B cell (primary cell): ENCODE results near the gene PNISR. TPM values are rescaled to one million over a fixed set of nuclear protein-coding genes. Genes with fewer than 3 reads are reported as not detected.

Source experiments
- ATAC-seq: fragments of 200-7000 bp; cut with Tn5 transposase; one replicate; pipeline ENCODE4 v1.10.0; 2021; ENCODE audit warnings: low read depth, mild to moderate bottlenecking, moderate number of reproducible peaks, moderate library complexity
- CTCF ChIA-PET: fragments of 350-600 bp; sonication (Branson Sonifier 250); formaldehyde crosslinking; loops from one replicate; lab custom pipeline; 2021; ENCODE audit warnings: antibody characterized with exemption, inconsistent platforms; lab: Charles Lee
- POLR2A ChIA-PET: fragments of 350-600 bp; sonication (Branson Sonifier 250); formaldehyde crosslinking; loops from one replicate; lab custom pipeline; 2021; ENCODE audit warnings: antibody characterized with exemption; lab: Charles Lee
- DNase-seq: peaks from one replicate; pipeline ENCODE4 v3.0.0; 2013
- H2AFZ ChIP-seq: 2 replicates; pipeline ENCODE4 v1.6.1; 2012; ENCODE audit warnings: mild to moderate bottlenecking, low read depth, low read length; ENCODE audit not compliant: insufficient read depth, poor library complexity, severe bottlenecking
- H3K27ac ChIP-seq, 2 donors: 1 replicate in 1 of 2; 2 replicates in 1 of 2; pipeline ENCODE4 v1.5.1; 2012 to 2013; ENCODE audit warnings: low read length in 2 of 2, mild to moderate bottlenecking in 2 of 2, moderate library complexity in 1 of 2
- H3K27me3 ChIP-seq, 4 experiments: fragments of 200-600 bp in 1 of 4; sonication (generic) in 1 of 4; replicated peaks in 1 of 4; 1 replicate in 2 of 4; 2 replicates in 2 of 4; pipeline versions ENCODE4 v1.6.1 to v1.7.0; 2013 to 2016; ENCODE audit warnings: low read length in 3 of 4, mild to moderate bottlenecking in 2 of 4, mixed read lengths in 1 of 4, moderate library complexity in 1 of 4; ENCODE audit not compliant: insufficient read depth in 4 of 4, control insufficient read depth in 3 of 4; ENCODE audit errors: control extremely low read depth in 1 of 4
- H3K36me3 ChIP-seq, 2 experiments: replicated peaks in 1 of 2; 1 replicate in 1 of 2; 2 replicates in 1 of 2; pipeline versions ENCODE4 v1.6.1 to v1.7.1; 2013; ENCODE audit warnings: low read length in 1 of 2; ENCODE audit not compliant: insufficient read depth in 2 of 2, control insufficient read depth in 1 of 2; ENCODE audit errors: control extremely low read depth in 1 of 2, extremely low read depth in 1 of 2
- H3K4me1 ChIP-seq, 2 donors: fragments of 200-600 bp in 1 of 2; sonication (generic) in 1 of 2; 1 replicate in 1 of 2; 2 replicates in 1 of 2; pipeline versions ENCODE4 v1.5.1 to v1.6.1; 2013 to 2017; ENCODE audit warnings: low read length in 2 of 2; ENCODE audit not compliant: control insufficient read depth in 2 of 2, insufficient read depth in 2 of 2
- H3K4me2 ChIP-seq: replicated peaks from 2 replicates; pipeline ENCODE3; 2012; ENCODE audit warnings: mild to moderate bottlenecking, low read depth, low read length; ENCODE audit not compliant: poor library complexity, severe bottlenecking
- H3K4me3 ChIP-seq, 5 experiments: fragments of 200-600 bp in 1 of 5; sonication (generic) in 1 of 5; 1 replicate in 3 of 5; 2 replicates in 2 of 5; pipeline versions ENCODE4 v1.5.1 to v1.7.0; 2011 to 2016; ENCODE audit warnings: low read length in 4 of 5, mild to moderate bottlenecking in 4 of 5, low read depth in 2 of 5, control low read depth in 1 of 5, moderate library complexity in 1 of 5; ENCODE audit not compliant: insufficient read depth in 1 of 5; ENCODE audit errors: control extremely low read depth in 1 of 5, extremely low read depth in 1 of 5
- H3K79me2 ChIP-seq: fragments of 200-600 bp; sonication (generic); one replicate; pipeline ENCODE4 v1.6.0; 2016; ENCODE audit warnings: low read length; ENCODE audit not compliant: control insufficient read depth, insufficient read depth
- H3K9ac ChIP-seq: fragments of 200-600 bp; sonication (generic); 2 replicates; pipeline ENCODE4 v1.6.1; 2017; ENCODE audit warnings: mild to moderate bottlenecking, low read length, moderate library complexity
- H3K9me3 ChIP-seq, 3 donors: one replicate each; pipeline versions ENCODE4 v1.6.1 to v1.7.1; 2013; ENCODE audit warnings: low read length in 2 of 3; ENCODE audit not compliant: control insufficient read depth in 2 of 3, insufficient read depth in 1 of 3; ENCODE audit errors: control extremely low read depth in 1 of 3
- H4K20me1 ChIP-seq: 2 replicates; pipeline ENCODE4 v1.6.0; 2012; ENCODE audit warnings: mild to moderate bottlenecking, low read length; ENCODE audit not compliant: insufficient read depth, control insufficient read depth, poor library complexity, severe bottlenecking
- H3K27ac Mint-ChIP-seq: one replicate; pipeline ENCODE4 v1.8.0; 2021; ENCODE audit warnings: mixed read lengths
- H3K27me3 Mint-ChIP-seq: one replicate; pipeline ENCODE4 v1.8.0; 2021; ENCODE audit warnings: mixed read lengths
- H3K4me1 Mint-ChIP-seq: one replicate; pipeline ENCODE4 v1.8.0; 2021; ENCODE audit warnings: mixed read lengths
- H3K4me3 Mint-ChIP-seq: one replicate; pipeline ENCODE4 v1.8.0; 2021; ENCODE audit warnings: mixed read lengths
- H3K9me3 Mint-ChIP-seq: one replicate; pipeline ENCODE4 v1.8.0; 2022; ENCODE audit warnings: mixed read lengths; ENCODE audit not compliant: insufficient read depth
- EZH2 ChIP-seq: IDR thresholded peaks from 2 replicates; pipeline ENCODE4 v1.6.1; 2012; ENCODE audit warnings: borderline replicate concordance, low read depth, mild to moderate bottlenecking, moderate library complexity, low read length; ENCODE audit not compliant: insufficient read depth, poor library complexity, severe bottlenecking
- WGBS: methylation state at CpG from one replicate; pipeline ENCODE4 v1.1.5; 2013; ENCODE audit warnings: missing lambda C conversion rate; ENCODE audit not compliant: insufficient coverage; 5-methylcytosine and 5-hydroxymethylcytosine counted together
- intact Hi-C: fragments of 100-400 bp; cut with micrococcal nuclease; formaldehyde crosslinking; loops from one replicate; pipeline ENCODE4 v1.10.0; 2022
- polyA plus RNA-seq: library from polyadenylated mRNA; depleted of rRNA; stranded (reverse); fragments of >200 nt; gene quantifications from 2 replicates; pipeline ENCODE4 v1.2.3, GENCODE V29; 2012
- total RNA-seq, 2 donors: library from RNA; stranded (reverse); fragments of 120-200 nt in 1 of 2; gene quantifications; 1 replicate in 1 of 2; 2 replicates in 1 of 2; pipeline versions ENCODE4 v1.2.3 to v1.2.4, GENCODE V29; 2013 to 2022
- TF ChIP-seq, protein P1 (sequence below): fragments of 200-600 bp; IDR thresholded peaks from one replicate; pipeline ENCODE4 v1.8.0; 2022; ENCODE audit warnings: antibody characterized with exemption, mild to moderate bottlenecking

The PNISR gene
- total and polyA plus RNA-seq, 2 donors (not counting 1 experiment from before 2014, with no cell fraction given), result 84.5 to 403 TPM

DNA sequence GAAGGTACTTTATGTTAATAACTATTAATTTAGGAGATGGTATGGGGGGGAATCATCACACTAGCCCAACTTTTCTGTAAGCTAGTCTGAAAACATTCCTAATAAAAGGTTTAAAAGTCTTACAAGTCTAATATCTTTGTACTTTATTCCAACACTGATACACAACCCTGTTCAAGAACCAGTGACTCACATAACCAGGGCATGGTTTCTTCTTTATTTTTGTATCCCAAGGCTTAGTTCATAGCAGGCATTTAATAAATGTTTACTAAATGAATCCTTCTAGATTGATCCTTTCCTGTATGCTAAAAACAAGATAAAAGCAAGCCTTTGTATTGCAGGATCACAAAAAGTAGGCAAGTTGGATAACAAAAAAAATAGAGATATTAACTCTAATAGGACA is 9.7 kb downstream of the PNISR start:
- H3K27ac ChIP-seq, result peak overlapping the region in 1 of 2 donors; percentile 30

DNA sequence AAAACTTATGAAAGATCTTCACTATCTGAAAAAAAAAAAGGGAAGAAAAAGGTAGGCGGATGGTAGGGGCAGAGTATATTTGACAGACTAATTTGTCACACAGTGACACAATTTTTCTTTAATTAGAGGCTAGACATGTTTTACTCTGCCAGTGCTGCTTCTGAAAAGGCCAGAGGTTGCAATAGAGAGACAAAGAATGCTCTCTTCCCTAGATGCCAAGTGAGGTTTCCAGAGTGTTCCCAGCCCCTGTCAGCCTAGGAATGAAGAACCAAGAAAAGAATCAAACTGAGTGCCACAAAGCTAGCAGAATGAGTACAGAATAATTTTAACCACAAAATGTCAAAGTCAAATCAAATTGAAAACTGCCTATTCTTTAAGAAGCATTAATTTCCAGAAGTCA is 13.0 kb downstream of the PNISR start:
- H3K27ac ChIP-seq, result no peak overlapping the region
- ChIA-PET CTCF (interaction anchor here (0.8 kb wide), 1 partner anchor 7 kb away, joined by 4 read pairs; no protein-coding TSS in a partner anchor), POLR2A (no interaction called here)
- peaks cover 0 to 4% of the 10 kb centered on the region in 2 donors for H3K4me1 ChIP-seq
- no peaks in the 10 kb centered on the region for H3K9me3 Mint-ChIP-seq
- H4K20me1 ChIP-seq, result peaks cover 88% of the 10 kb centered on the region
- H3K4me2 ChIP-seq, result no peak overlapping the region
- ATAC-seq, result no peak
- no peaks in the 10 kb centered on the region for H3K27me3 ChIP-seq
- no peaks in the 10 kb centered on the region for H3K9me3 ChIP-seq
- H2AFZ ChIP-seq, result no peak overlapping the region
- no peak overlapping the region for H3K4me3 ChIP-seq
- H3K27me3 Mint-ChIP-seq, result no peaks in the 10 kb centered on the region
- H3K9ac ChIP-seq, result no peak overlapping the region
- no peak for DNase-seq
- H3K27ac Mint-ChIP-seq, result no peak overlapping the region
- intact Hi-C loops, result no loop called here
- WGBS, result no CpG with 5 or more reads among the region's 1 CpG
- peaks cover 64% of the 10 kb centered on the region for H3K79me2 ChIP-seq
- H3K4me3 Mint-ChIP-seq, result no peak overlapping the region
- TF ChIP-seq, protein P1, sequence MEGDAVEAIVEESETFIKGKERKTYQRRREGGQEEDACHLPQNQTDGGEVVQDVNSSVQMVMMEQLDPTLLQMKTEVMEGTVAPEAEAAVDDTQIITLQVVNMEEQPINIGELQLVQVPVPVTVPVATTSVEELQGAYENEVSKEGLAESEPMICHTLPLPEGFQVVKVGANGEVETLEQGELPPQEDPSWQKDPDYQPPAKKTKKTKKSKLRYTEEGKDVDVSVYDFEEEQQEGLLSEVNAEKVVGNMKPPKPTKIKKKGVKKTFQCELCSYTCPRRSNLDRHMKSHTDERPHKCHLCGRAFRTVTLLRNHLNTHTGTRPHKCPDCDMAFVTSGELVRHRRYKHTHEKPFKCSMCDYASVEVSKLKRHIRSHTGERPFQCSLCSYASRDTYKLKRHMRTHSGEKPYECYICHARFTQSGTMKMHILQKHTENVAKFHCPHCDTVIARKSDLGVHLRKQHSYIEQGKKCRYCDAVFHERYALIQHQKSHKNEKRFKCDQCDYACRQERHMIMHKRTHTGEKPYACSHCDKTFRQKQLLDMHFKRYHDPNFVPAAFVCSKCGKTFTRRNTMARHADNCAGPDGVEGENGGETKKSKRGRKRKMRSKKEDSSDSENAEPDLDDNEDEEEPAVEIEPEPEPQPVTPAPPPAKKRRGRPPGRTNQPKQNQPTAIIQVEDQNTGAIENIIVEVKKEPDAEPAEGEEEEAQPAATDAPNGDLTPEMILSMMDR, result no peak
- no peak for TF ChIP-seq EZH2
- peaks cover 25% of the 10 kb centered on the region for H3K4me1 Mint-ChIP-seq
- H3K36me3 ChIP-seq, result peaks cover 18 to 71% of the 10 kb centered on the region in 2 experiments

More for the DNA sequence above, 9.7 kb downstream of the PNISR start:
- peaks cover 14 to 43% of the 10 kb centered on the region in 2 experiments for H3K36me3 ChIP-seq
- no peaks in the 10 kb centered on the region for H3K9me3 ChIP-seq
- no peak overlapping the region for H3K9ac ChIP-seq
- no peaks in the 10 kb centered on the region for H3K27me3 ChIP-seq
- intact Hi-C loops, result no loop called here
- H2AFZ ChIP-seq, result no peak overlapping the region
- no peak for DNase-seq
- Mint-ChIP-seq H3K27me3 (no peaks in the 10 kb centered on the region), H3K27ac (no peak overlapping the region), H3K9me3 (no peaks in the 10 kb centered on the region), H3K4me1 (peaks cover 47% of the 10 kb centered on the region), H3K4me3 (no peak overlapping the region)
- no peak for ATAC-seq
- peaks cover 11 to 24% of the 10 kb centered on the region in 2 donors for H3K4me1 ChIP-seq
- peaks cover 91% of the 10 kb centered on the region for H4K20me1 ChIP-seq
- peaks cover 97% of the 10 kb centered on the region for H3K79me2 ChIP-seq
- no peak for TF ChIP-seq EZH2
- TF ChIP-seq, protein P1, result no peak
- ChIA-PET CTCF (no interaction called here), POLR2A (no interaction called here)
- no peak overlapping the region for H3K4me3 ChIP-seq
- H3K4me2 ChIP-seq, result no peak overlapping the region
